ENCODE measurements around the gene PRAC2. TPM values are rescaled to one million over a fixed set of nuclear protein-coding genes. Genes with fewer than 3 reads are reported as not detected.

The PRAC2 gene
- total RNA-seq, 1 donor, result not detected

DNA sequence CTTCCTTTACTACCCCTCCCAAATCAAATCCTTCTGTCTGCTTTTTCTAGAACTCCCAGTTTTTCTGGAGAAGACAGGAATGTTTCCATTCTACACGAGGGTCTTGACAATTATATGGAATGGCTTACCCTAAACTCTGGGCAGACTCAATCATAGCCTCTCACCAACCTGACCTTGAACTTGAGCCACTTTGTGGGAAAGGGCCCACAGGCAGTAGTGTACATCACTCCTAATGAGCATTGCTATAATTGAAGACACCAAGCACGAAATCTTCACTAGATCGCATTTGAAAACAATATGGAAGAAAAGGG, 7.2 kb downstream of the PRAC2 start:
- H3K4me3 ChIP-seq (ENCODE audit: low read depth, low read length), result no peak overlapping the region
- TF ChIP-seq, protein P1, sequence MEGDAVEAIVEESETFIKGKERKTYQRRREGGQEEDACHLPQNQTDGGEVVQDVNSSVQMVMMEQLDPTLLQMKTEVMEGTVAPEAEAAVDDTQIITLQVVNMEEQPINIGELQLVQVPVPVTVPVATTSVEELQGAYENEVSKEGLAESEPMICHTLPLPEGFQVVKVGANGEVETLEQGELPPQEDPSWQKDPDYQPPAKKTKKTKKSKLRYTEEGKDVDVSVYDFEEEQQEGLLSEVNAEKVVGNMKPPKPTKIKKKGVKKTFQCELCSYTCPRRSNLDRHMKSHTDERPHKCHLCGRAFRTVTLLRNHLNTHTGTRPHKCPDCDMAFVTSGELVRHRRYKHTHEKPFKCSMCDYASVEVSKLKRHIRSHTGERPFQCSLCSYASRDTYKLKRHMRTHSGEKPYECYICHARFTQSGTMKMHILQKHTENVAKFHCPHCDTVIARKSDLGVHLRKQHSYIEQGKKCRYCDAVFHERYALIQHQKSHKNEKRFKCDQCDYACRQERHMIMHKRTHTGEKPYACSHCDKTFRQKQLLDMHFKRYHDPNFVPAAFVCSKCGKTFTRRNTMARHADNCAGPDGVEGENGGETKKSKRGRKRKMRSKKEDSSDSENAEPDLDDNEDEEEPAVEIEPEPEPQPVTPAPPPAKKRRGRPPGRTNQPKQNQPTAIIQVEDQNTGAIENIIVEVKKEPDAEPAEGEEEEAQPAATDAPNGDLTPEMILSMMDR (IDR thresholded peaks at IDR 0.05; ENCODE audit: insufficient read depth, low read length), result no peak
- no peak for DNase-seq (ENCODE audit: low read depth)

DNA sequence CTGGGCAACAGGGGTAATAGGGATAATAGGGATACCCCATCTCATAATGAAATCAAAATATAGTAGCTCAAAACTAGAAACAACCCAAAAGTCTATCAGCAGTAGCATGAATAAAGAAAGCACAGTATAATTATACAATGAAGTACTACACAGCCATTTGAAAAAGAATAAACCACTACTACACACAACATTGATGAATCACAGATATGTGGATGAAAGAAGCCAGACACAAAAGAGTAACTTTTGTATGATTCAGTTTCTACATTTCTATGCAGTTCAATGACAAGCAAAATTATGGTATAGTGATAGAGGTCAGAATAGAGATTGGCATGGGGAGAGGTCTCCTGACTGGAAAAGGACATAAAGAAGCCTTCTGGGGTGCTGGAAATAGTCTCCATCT, 8.4 kb downstream of the PRAC2 start:
- no peak overlapping the region for H3K4me3 ChIP-seq (ENCODE audit: low read depth, low read length)
- DNase-seq (ENCODE audit: low read depth), result no peak
- TF ChIP-seq, protein P1 (IDR thresholded peaks at IDR 0.05; ENCODE audit: insufficient read depth, low read length), result no peak

DNA sequence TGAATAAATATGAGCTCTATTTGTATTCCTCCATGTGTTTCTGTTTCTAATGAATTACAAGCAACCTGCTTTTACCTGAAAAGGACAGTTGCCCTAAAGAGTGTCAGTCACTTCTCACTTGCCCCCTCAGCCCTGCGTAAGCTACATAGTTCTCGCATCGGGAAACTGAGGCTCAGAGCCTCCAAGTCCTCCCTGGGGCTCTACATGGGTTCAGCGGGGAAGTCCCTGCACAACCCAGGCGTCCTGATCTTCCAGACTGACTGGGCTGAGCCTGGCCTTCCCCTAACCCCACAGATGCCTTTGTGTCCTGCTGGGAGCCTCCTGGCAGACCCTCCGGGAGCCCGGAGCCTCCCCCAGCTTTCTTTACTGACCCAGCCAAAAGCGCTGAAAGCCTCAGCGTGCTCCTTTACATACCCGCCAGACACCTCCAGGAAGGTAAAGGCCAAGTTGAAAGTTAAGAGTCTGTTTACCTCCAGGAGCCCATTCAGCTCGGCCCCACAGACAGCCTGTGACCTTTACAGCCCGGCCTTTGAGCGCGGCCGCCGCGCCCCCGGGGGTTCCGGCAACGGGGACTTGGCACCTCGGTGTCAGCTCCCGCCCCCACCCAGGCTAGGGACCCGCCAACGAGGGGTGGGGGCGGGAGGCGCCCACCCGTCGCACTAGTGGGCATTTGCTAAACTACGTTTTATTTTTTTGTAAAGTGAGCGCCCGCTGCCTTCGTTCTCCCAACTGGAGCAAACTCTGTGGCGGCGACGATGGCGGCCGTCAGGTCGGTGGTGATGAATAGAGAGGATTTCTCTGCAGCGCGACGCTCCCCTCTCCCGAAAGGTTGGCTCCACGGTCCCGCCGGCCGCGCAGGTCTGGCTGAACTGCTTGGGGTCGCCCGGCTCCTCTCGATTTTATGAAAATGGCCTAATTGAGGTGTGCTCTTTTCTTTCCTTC, 10.0 kb downstream of the PRAC2 start:
- TF ChIP-seq, protein P1 (IDR thresholded peaks at IDR 0.05; ENCODE audit: insufficient read depth, low read length), result no peak
- no peak for DNase-seq (ENCODE audit: low read depth)
- H3K4me3 ChIP-seq (ENCODE audit: low read depth, low read length), result no peak overlapping the region

DNA sequence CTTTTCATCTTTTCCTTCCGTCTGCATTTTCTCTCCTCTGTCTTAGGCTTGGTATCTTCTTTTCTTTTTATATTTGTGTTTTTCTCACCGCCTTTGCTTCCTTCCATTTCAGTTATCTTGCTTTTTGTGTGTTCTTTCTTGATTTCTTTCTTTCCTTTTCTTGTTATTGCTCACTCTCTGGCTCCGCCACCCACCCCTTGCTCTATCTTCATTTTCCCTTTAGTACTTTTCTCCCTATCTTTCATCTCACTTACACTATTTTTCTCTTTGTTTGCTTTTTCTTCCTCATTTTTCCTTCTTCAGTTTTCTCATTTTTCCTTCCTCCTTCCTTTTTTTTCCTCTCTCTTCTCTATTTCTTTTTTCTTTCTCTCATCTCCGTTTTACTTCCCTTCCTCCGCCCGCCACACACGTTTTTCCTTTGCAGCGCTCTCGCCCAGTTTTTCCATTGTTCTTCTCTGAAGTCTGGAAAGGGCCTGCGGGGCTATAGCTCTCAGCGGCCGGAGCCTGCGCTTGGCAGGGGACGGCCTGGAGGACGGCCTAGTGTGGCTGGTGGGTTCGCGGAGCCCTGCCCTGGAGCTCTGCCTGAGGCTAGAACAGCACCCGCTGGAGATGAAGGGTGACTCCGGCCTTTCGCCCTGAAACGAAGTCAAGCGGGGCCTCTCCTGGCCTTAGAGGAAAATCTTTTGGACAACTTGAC, 10.8 kb downstream of the PRAC2 start:
- TF ChIP-seq, protein P1 (IDR thresholded peaks at IDR 0.05; ENCODE audit: insufficient read depth, low read length), result no peak
- H3K4me3 ChIP-seq (ENCODE audit: low read depth, low read length), result no peak overlapping the region
- no peak for DNase-seq (ENCODE audit: low read depth)

DNA sequence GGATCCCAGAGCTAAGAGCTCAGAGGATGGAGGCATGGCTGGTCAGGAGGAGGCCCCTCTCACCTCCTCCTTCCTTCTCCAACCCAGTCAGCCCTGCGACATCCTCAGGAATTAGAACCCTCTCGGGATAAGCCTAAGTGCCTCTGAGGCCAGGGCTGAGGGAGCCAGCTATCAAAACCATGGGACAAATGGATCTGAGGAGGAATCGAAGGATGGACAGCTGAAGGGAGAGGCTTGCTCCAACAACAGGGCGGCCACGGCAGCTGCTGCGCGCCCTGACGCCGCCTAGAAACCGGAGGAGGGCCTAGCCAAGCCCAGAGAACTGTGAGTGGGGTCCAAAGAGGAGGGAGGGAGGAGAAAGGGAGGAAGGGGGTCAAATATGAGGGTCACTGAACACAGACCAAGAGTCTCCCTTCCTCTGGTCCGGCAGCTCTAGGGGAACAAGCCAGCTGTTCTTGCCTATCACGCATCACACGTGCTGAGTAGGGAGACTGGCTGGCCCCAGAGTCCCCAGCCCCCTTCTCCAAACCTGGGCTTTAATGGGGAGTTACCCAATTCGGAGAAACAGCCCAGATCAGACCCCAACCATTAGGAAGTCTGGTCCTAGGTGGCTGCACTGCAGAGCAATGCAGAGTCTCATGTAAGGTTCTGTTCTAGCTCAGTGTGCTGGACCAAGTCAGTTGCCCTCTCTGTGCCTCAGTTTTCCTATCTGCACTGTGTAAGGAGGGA, 11.5 kb downstream of the PRAC2 start:
- TF ChIP-seq, protein P1 (IDR thresholded peaks at IDR 0.05; ENCODE audit: insufficient read depth, low read length), result no peak
- no peak overlapping the region for H3K4me3 ChIP-seq (ENCODE audit: low read depth, low read length)
- no peak for DNase-seq (ENCODE audit: low read depth)

DNA sequence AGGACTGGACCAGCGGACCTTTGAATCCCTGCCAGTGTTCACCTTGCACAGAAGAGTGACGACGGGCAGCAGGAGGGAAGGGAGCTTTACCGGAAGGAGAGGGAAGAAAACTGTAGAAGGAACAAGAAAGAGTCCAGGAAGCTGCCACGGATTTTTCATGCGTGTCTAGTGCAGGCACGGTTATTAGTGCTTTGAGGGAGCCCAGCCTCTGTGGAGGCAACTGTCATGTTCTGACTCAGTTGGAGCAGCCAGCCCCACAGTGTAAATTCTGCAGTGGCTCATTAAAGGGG, 12.0 kb downstream of the PRAC2 start:
- TF ChIP-seq, protein P1 (IDR thresholded peaks at IDR 0.05; ENCODE audit: insufficient read depth, low read length), result no peak
- DNase-seq (ENCODE audit: low read depth), result no peak

More for the DNA sequence above, 12.0 kb downstream of the PRAC2 start:
- no peak overlapping the region for H3K4me3 ChIP-seq (ENCODE audit: low read depth, low read length)
